ENCODE data around the gene SPRY2.
A peak's percentile ranks its signal among the peaks of the same experiment; 100 is the strongest.

SPRY2 gene

GRCh38 chr13:80339912-80340650 is 845 bp downstream of the SPRY2 start:
- TF ChIP-seq ZFX (IDR thresholded peaks at IDR 0.05; ENCODE audit: borderline replicate concordance) (no peak), CTCF (IDR thresholded peaks at IDR 0.05) (no peak)
- H3K27ac ChIP-seq, result peak overlapping the region; percentile 97

DNA sequence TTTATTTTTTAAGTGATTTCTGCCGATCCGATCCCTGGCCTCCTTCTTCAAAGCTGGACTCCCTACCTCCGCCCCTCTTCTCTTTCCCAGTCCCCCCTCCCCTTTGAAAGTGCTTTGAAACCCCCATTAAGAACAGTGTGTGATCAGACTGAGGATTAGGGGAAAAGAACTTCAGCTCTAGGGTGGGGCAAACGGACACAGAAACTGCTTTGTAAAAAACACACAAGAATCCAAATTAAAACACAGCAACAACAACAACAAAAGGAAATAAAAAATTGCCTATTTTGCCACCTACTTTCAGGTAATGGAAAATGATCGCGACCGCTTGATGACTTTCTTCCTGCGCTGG is 1.4 kb downstream of the SPRY2 start:
- peak overlapping the region; percentile 97 for H3K27ac ChIP-seq
- TF ChIP-seq CTCF (IDR thresholded peaks at IDR 0.05), result no peak
- TF ChIP-seq ZFX (IDR thresholded peaks at IDR 0.05; ENCODE audit: borderline replicate concordance), result no peak

DNA sequence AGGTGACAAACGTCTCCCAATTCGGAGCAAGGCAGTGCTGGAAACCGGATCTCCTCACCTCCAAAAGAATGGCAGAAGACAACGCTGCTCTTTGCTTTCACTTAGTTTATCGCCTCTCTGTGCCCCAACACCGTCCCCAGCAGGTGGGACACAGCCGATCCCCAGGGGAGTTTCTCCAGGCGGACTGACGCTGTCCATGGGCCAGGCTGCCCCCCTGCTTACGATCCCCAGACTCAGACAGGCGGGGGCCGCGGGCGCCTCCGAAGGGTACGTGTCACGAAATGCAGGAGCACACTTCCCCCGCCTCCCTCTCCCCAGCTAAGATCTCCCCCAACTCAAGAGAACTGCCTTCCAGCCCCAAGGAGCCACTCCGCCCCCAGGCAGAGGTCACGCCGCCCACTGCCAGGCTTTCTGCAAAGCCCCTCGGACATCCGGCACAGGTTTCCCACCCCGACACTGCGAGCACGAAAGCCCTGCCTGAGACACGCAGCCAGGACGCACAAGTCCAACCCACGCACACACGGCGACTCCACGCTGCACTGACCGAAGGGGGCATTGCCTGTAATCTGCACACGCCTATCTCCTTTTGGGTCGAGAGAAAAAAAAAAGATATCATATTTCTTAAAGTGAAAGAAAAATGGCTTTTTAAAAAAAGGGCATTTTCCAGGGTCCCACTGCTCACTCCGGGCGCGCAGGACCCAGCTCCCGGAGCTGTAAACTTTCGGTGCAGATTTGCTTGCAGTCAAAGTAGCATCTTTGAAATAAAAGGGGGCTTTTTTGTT is 2.0 kb downstream of the SPRY2 start:
- TF ChIP-seq CTCF (IDR thresholded peaks at IDR 0.05) (no peak), ZFX (IDR thresholded peaks at IDR 0.05; ENCODE audit: borderline replicate concordance) (no peak)
- no peak overlapping the region; the same call in 1 of the 2 replicates for H3K27ac ChIP-seq

DNA sequence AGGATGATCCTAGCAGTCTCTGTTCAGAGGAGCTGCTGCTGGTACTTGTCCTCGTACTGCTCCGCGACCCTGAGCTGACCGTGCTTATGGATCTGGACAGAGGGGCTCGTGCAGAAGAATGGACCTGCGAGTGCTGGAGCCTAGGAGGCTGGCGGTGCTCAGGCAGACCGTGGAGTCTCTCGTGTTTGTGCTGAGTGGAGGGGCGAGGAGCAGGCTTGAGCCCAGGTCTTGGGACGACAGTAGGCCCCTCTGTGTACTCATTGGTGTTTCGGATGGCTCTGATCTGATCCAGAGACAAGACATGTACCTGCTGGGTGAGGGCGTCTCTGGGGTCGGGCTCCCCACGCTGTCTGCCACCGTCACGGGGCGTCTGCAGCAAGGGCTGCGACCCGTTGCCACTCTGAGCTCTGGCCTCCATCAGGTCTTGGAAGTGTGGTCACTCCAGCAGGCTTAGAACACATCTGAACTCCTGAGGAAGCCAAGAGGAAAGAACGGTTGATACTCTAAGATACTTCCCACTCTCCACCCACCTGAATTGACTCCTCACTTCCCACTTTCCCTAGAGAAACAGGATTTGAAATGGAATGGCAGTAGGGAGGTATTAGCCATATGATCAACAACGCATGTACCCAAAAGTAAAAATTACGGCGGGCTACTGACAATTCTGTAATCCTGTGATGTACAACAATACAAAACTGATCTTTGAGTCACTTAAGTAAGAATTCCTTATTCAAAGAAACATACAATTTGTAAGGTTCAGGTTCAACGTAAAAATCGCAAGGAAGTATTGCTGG is 3.4 kb downstream of the SPRY2 start:
- no peak for TF ChIP-seq ZFX (IDR thresholded peaks at IDR 0.05; ENCODE audit: borderline replicate concordance)
- TF ChIP-seq CTCF (IDR thresholded peaks at IDR 0.05), result no peak
- H3K27ac ChIP-seq, result no peak overlapping the region

- H3K27ac ChIP-seq, result no peak overlapping the region
- TF ChIP-seq ZFX (IDR thresholded peaks at IDR 0.05; ENCODE audit: borderline replicate concordance), result no peak
- TF ChIP-seq CTCF (IDR thresholded peaks at IDR 0.05), result no peak
Observed at GRCh38 chr13:80336776-80337287, 4.1 kb downstream of the SPRY2 start.

- no peak for TF ChIP-seq ZFX (IDR thresholded peaks at IDR 0.05; ENCODE audit: borderline replicate concordance)
- no peak overlapping the region for H3K27ac ChIP-seq
Observed at GRCh38 chr13:80336370-80336769, 4.6 kb downstream of the SPRY2 start.

GRCh38 chr13:80334597-80335260 is 6.2 kb downstream of the SPRY2 start:
- TF ChIP-seq CTCF (IDR thresholded peaks at IDR 0.05), result no peak
- no peak for TF ChIP-seq ZFX (IDR thresholded peaks at IDR 0.05; ENCODE audit: borderline replicate concordance)
- H3K27ac ChIP-seq, result peak overlapping the region; percentile 8; the same call in 1 of the 2 replicates

Data from 22Rv1 (cell line).